ENCODE data around the gene SH3BP2. TPM values are rescaled to one million over a fixed set of nuclear protein-coding genes. Genes with fewer than 3 reads are reported as not detected.

The SH3BP2 gene
- total RNA-seq, 2 experiments from 2014 or later = 69.3 to 78.2 TPM

Other genes starting within 250 kb of the SH3BP2 start
- 10 to 100 TPM; 35.0 to 43.6 TPM for gene TNIP2, start 36.7 kb upstream of the SH3BP2 start, total RNA-seq
- gene ADD1, start 50.8 kb downstream of the SH3BP2 start, total RNA-seq = 100 to 1,000 TPM; 264 to 266 TPM
- gene NOP14, start 170.3 kb downstream of the SH3BP2 start, total RNA-seq = 10 to 100 TPM; 49.1 to 50.7 TPM
- gene GRK4, start 170.5 kb downstream of the SH3BP2 start, total RNA-seq = 1 to 10 TPM; 2.5 to 5.2 TPM